Upper lobe of right lung (tissue), 1 donor: ENCODE data around the gene CCSER1. TPM values are rescaled to one million over a fixed set of nuclear protein-coding genes. Genes with fewer than 3 reads are reported as not detected.

Experiments
- ATAC-seq: fragments of 200-7000 bp; cut with Tn5 transposase; one replicate; pipeline ENCODE4 v1.9.1; 2020; ENCODE audit warnings: mild to moderate bottlenecking, moderate library complexity
- DNase-seq: peaks from one replicate; pipeline ENCODE4 v3.0.0-alpha.2; 2020
- H3K27ac ChIP-seq: fragments of 200-600 bp; one replicate; pipeline ENCODE4 v1.8.0; 2022
- H3K27me3 ChIP-seq: fragments of 200-600 bp; one replicate; pipeline ENCODE4 v1.8.0; 2022; ENCODE audit warnings: mild to moderate bottlenecking
- H3K36me3 ChIP-seq: fragments of 200-600 bp; one replicate; pipeline ENCODE4 v1.8.0; 2022
- H3K4me1 ChIP-seq: fragments of 200-600 bp; one replicate; pipeline ENCODE4 v1.8.0; 2022
- H3K4me3 ChIP-seq: fragments of 200-600 bp; one replicate; pipeline ENCODE4 v1.8.0; 2022; ENCODE audit warnings: mild to moderate bottlenecking
- H3K9me3 ChIP-seq: fragments of 200-600 bp; one replicate; pipeline ENCODE4 v1.8.0; 2022
- intact Hi-C: fragments of 100-400 bp; cut with DNase I; formaldehyde crosslinking; loops from one replicate; pipeline ENCODE4 v1.11.0; 2022
- total RNA-seq: library from RNA; stranded (reverse); fragmentation: NEBNext Ultra II Directional; extraction: Animal tissue kit (Norgen Biotek cat#: 25700); gene quantifications from one replicate; pipeline ENCODE4 v1.2.1, GENCODE V29; 2021
- TF ChIP-seq, protein P1 (sequence below): fragments of 200-600 bp; IDR thresholded peaks from one replicate; pipeline ENCODE4 v1.8.0; 2022; ENCODE audit warnings: antibody characterized with exemption
- donor health status: DM: no; HTN: yes; CAD: no; lungs with severe emphysema.

The CCSER1 gene
- total RNA-seq, 1 donor from 2014 or later: 7.4 TPM

GRCh38 chr4:91222014-91222413 lies 1094.8 kb downstream of the CCSER1 start:
- intact Hi-C loops: no loop called here
- TF ChIP-seq, protein P1, sequence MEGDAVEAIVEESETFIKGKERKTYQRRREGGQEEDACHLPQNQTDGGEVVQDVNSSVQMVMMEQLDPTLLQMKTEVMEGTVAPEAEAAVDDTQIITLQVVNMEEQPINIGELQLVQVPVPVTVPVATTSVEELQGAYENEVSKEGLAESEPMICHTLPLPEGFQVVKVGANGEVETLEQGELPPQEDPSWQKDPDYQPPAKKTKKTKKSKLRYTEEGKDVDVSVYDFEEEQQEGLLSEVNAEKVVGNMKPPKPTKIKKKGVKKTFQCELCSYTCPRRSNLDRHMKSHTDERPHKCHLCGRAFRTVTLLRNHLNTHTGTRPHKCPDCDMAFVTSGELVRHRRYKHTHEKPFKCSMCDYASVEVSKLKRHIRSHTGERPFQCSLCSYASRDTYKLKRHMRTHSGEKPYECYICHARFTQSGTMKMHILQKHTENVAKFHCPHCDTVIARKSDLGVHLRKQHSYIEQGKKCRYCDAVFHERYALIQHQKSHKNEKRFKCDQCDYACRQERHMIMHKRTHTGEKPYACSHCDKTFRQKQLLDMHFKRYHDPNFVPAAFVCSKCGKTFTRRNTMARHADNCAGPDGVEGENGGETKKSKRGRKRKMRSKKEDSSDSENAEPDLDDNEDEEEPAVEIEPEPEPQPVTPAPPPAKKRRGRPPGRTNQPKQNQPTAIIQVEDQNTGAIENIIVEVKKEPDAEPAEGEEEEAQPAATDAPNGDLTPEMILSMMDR: no peak
- DNase-seq: no peak
- Histone ChIP-seq H3K4me1 (no peaks in the 10 kb centered on the region), H3K4me3 (no peak overlapping the region), H3K27ac (no peak overlapping the region), H3K36me3 (no peaks in the 10 kb centered on the region), H3K9me3 (no peaks in the 10 kb centered on the region), H3K27me3 (no peaks in the 10 kb centered on the region)
- no peak for ATAC-seq

DNA sequence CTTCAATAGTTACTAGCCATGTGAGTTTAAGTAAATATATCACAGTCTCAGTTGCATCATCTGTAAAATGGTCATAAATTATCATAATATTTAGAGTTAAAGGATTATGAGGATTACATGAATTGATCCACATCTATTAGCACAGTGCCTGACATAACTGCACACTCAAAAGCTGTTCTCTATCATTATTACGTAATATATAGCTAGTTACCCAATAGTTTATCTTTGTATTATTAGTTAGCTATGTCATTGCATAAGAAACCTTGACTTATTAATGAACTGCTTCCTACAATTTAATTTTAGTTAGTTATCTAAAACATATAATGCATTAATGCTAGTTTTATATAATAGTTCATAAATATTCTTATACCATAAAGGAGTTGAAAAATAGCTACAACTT lies 1099.7 kb downstream of the CCSER1 start:
- Histone ChIP-seq H3K36me3 (no peaks in the 10 kb centered on the region), H3K4me1 (no peaks in the 10 kb centered on the region), H3K9me3 (no peaks in the 10 kb centered on the region), H3K4me3 (no peak overlapping the region), H3K27ac (no peak overlapping the region), H3K27me3 (no peaks in the 10 kb centered on the region)
- intact Hi-C loops: no loop called here
- TF ChIP-seq, protein P1: no peak
- DNase-seq (no peak), ATAC-seq (no peak)

DNA sequence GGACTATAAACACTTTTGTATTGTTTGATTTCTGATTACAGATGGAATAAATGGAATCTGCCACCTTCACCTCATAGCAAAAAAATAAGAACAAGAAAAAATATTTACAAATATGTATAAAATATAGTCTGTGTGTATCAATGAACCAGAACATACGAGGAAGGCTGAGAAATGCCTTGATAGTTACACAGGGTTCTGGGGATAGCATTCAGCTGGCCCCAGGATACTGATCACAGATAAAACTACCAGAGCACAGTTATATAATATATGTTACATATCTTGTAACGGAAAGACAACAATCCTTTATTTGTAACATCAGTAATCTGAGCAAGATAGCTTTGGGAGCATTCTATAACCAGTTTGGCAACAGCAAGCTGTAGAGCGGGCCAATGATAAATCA lies 1101.5 kb downstream of the CCSER1 start:
- no peaks in the 10 kb centered on the region for H3K36me3 ChIP-seq
- intact Hi-C loops: no loop called here
- H3K9me3 ChIP-seq: no peaks in the 10 kb centered on the region
- no peaks in the 10 kb centered on the region for H3K27me3 ChIP-seq
- DNase-seq (no peak), ATAC-seq (no peak)
- H3K4me3 ChIP-seq: no peak overlapping the region
- H3K4me1 ChIP-seq: no peaks in the 10 kb centered on the region
- H3K27ac ChIP-seq: no peak overlapping the region
- TF ChIP-seq, protein P1: no peak

- Histone ChIP-seq H3K4me1 (no peaks in the 10 kb centered on the region), H3K27me3 (no peaks in the 10 kb centered on the region), H3K4me3 (no peak overlapping the region), H3K27ac (no peak overlapping the region), H3K36me3 (no peaks in the 10 kb centered on the region), H3K9me3 (no peaks in the 10 kb centered on the region)
- intact Hi-C loops: no loop called here
- TF ChIP-seq, protein P1: no peak
- ATAC-seq (no peak), DNase-seq (no peak)
Observed at GRCh38 chr4:91233164-91233563, 1106.0 kb downstream of the CCSER1 start.

GRCh38 chr4:91243132-91243531 lies 1115.9 kb downstream of the CCSER1 start:
- Histone ChIP-seq H3K4me1 (no peaks in the 10 kb centered on the region), H3K27me3 (no peaks in the 10 kb centered on the region), H3K36me3 (no peaks in the 10 kb centered on the region), H3K27ac (no peak overlapping the region), H3K4me3 (no peak overlapping the region), H3K9me3 (no peaks in the 10 kb centered on the region)
- peak; percentile 96 for ATAC-seq
- intact Hi-C loops: no loop called here
- peak; percentile 67 for DNase-seq
- TF ChIP-seq, protein P1: no peak

GRCh38 chr4:91256043-91256442 lies 1128.8 kb downstream of the CCSER1 start:
- TF ChIP-seq, protein P1: no peak
- DNase-seq (no peak), ATAC-seq (no peak)
- Histone ChIP-seq H3K36me3 (no peaks in the 10 kb centered on the region), H3K4me1 (no peaks in the 10 kb centered on the region), H3K4me3 (no peak overlapping the region), H3K9me3 (no peaks in the 10 kb centered on the region), H3K27me3 (no peaks in the 10 kb centered on the region), H3K27ac (no peak overlapping the region)
- intact Hi-C loops: no loop called here
